SHP77 (cell line): Measurements from ENCODE around the gene UBR7.
"Not testable (repeated sequence)": the region's sequence is repeated elsewhere in the genome, so short reads cannot be mapped to it uniquely, and the experiment has no call there.

ENCODE experiments used
- DNase-seq, 2 experiments: peaks; one replicate each; lab custom pipeline; 2025; lab: John Stamatoyannopoulos, UW

The UBR7 gene

GRCh38 chr14:93195316-93195999, 11.6 kb upstream of the UBR7 start:
- no peak for DNase-seq

GRCh38 chr14:93199031-93199430, 8.0 kb upstream of the UBR7 start:
- no peak for DNase-seq

GRCh38 chr14:93200553-93200952, 6.5 kb upstream of the UBR7 start:
- DNase-seq, result no peak

GRCh38 chr14:93201155-93201704, 5.8 kb upstream of the UBR7 start:
- no peak for DNase-seq

GRCh38 chr14:93207468-93208308, 632 bp downstream of the UBR7 start:
- peak; percentile 36 to 47 for DNase-seq

- no peak for DNase-seq
These were observed 5.4 kb downstream of the UBR7 start for GRCh38 chr14:93212432-93212831.

- no peak for DNase-seq
These were observed 7.5 kb downstream of the UBR7 start for GRCh38 chr14:93214598-93214997.

GRCh38 chr14:93219103-93219726, 12.2 kb downstream of the UBR7 start:
- peak; percentile 25 to 56 for DNase-seq

- DNase-seq, result no peak
These were observed 13.5 kb downstream of the UBR7 start for GRCh38 chr14:93220509-93220908.

GRCh38 chr14:93223565-93223964, 16.5 kb downstream of the UBR7 start:
- no peak for DNase-seq

GRCh38 chr14:93228550-93228949, 21.5 kb downstream of the UBR7 start:
- no peak for DNase-seq

- DNase-seq, result no peak
These were observed 23.5 kb downstream of the UBR7 start for GRCh38 chr14:93230539-93230938.

GRCh38 chr14:93231129-93231979, 24.3 kb downstream of the UBR7 start:
- DNase-seq, result peak; percentile 2 to 43

GRCh38 chr14:93232159-93232558, 25.1 kb downstream of the UBR7 start:
- DNase-seq, result no peak

- not testable (repeated sequence) for DNase-seq
These were observed 26.0 kb downstream of the UBR7 start for GRCh38 chr14:93233078-93233477.

GRCh38 chr14:93234798-93235197, 27.7 kb downstream of the UBR7 start:
- no peak for DNase-seq

- no peak for DNase-seq
These were observed 33.0 kb downstream of the UBR7 start for GRCh38 chr14:93239869-93240677.

GRCh38 chr14:93240678-93241000, 33.6 kb downstream of the UBR7 start:
- DNase-seq, result no peak

GRCh38 chr14:93245764-93246420, 38.8 kb downstream of the UBR7 start:
- no peak for DNase-seq

- DNase-seq, result no peak
These were observed 39.5 kb downstream of the UBR7 start for GRCh38 chr14:93246534-93246933.
